ENCODE measurements around the gene STRIP2.

Gene STRIP2

GRCh38 chr7:129422727-129423126 is 11.5 kb upstream of the STRIP2 start:
- no peak for DNase-seq (ENCODE audit: extremely low read depth, low read depth)
- TF ChIP-seq, protein P1, sequence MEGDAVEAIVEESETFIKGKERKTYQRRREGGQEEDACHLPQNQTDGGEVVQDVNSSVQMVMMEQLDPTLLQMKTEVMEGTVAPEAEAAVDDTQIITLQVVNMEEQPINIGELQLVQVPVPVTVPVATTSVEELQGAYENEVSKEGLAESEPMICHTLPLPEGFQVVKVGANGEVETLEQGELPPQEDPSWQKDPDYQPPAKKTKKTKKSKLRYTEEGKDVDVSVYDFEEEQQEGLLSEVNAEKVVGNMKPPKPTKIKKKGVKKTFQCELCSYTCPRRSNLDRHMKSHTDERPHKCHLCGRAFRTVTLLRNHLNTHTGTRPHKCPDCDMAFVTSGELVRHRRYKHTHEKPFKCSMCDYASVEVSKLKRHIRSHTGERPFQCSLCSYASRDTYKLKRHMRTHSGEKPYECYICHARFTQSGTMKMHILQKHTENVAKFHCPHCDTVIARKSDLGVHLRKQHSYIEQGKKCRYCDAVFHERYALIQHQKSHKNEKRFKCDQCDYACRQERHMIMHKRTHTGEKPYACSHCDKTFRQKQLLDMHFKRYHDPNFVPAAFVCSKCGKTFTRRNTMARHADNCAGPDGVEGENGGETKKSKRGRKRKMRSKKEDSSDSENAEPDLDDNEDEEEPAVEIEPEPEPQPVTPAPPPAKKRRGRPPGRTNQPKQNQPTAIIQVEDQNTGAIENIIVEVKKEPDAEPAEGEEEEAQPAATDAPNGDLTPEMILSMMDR (IDR thresholded peaks at IDR 0.05; ENCODE audit: low read depth, low read length) = no peak

DNA sequence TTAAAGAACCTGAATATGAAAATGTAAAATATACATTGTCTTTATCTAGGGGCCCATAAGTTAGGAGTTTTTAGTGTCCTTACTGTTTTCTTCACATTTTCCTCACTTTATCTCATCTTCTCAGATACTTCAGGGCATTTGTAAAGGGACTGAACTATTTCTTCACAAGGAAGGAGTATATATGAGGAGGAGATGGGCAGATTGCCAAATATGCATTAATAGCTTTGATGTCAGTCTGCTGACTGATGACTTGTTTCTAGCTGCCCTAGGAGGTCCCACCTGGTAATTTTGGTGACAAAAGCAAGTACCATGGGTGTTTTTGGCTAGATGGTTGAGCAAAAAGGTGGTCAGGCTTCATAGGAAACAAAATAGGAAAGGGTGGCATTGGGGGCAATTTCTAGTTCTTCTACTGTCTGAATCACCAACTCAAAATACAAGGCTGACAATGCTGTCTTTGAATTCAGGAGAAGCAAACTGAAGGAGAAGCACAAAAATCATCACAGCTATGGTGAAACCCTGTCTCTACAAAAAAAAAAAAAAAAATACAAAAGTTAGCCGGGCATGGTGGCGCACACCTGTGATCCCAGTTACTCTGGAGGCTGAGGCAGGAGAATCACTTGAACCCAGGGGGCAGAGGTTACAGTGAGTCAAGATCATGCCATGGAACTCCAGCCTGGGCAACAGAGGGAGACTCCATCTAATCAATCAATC is 10.4 kb upstream of the STRIP2 start:
- TF ChIP-seq, protein P1 (IDR thresholded peaks at IDR 0.05; ENCODE audit: low read depth, low read length) = no peak
- no peak for DNase-seq (ENCODE audit: extremely low read depth, low read depth)

- TF ChIP-seq, protein P1 (IDR thresholded peaks at IDR 0.05; ENCODE audit: low read depth, low read length) = no peak
- no peak for DNase-seq (ENCODE audit: extremely low read depth, low read depth)
Measured at GRCh38 chr7:129426482-129426881, 7.8 kb upstream of the STRIP2 start.

GRCh38 chr7:129427526-129428045 is 6.6 kb upstream of the STRIP2 start:
- TF ChIP-seq, protein P1 (IDR thresholded peaks at IDR 0.05; ENCODE audit: low read depth, low read length) = no peak
- DNase-seq (ENCODE audit: extremely low read depth, low read depth) = no peak

GRCh38 chr7:129431911-129432643 is 2.2 kb upstream of the STRIP2 start:
- DNase-seq (ENCODE audit: extremely low read depth, low read depth) = no peak
- TF ChIP-seq, protein P1 (IDR thresholded peaks at IDR 0.05; ENCODE audit: low read depth, low read length) = no peak

DNA sequence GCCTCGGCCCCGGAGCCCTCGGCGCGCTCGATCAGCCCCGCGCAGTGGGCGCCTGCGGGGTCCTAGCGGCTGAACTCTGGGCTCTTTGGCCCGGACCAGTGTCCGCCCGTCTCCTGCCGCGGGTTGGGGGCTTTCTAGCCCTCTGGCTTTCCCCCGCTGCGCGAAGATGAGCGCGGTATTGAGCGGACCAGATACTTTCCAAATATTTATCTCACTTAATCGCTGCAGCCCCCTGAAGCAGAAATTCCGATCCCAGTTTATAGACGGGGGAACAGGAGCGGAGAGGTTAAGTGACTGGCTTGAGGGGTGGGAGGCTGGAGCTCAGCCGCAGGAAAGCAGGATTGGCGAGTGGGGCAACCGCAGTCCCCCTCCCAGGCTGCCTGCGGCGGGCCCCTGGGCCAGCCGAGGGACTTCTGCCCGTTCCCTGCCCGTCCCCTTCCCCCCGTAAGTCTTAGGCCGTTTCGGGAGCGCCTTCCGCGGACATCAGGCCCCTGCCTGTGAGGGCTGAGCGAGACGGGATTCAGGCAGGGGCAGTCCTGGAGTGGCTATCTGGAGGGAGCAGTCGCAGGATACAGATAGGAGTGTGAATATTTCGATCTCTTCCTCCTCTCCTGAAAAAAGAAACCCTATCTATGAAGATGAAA is 565 bp downstream of the STRIP2 start:
- no peak for DNase-seq (ENCODE audit: extremely low read depth, low read depth)

More for the DNA sequence above, 565 bp downstream of the STRIP2 start:
- TF ChIP-seq, protein P1 (IDR thresholded peaks at IDR 0.05; ENCODE audit: low read depth, low read length) = no peak

Data from AG09319 (cell line).